Gastrocnemius medialis (tissue), 4 donors: ENCODE measurements around the gene HSPB8. TPM values are rescaled to one million over a fixed set of nuclear protein-coding genes. Genes with fewer than 3 reads are reported as not detected.

Experiments
- ATAC-seq, 2 donors: fragments of 150-250 bp; one replicate each; pipeline ENCODE4 v1.9.1; 2016
- DNase-seq, 2 donors: peaks; one replicate each; pipeline ENCODE4 v3.0.0-alpha.2; 2019
- H3K27ac ChIP-seq, 4 donors: fragments of 200-600 bp; sonication (generic); 1 replicate in 1 of 4; 2 replicates in 3 of 4; pipeline ENCODE4 v1.5.1; 2016 to 2018; ENCODE audit warnings: mild to moderate bottlenecking in 2 of 4, moderate library complexity in 1 of 4
- H3K27me3 ChIP-seq, 3 donors: fragments of 200-600 bp; sonication (generic) in 2 of 3; 1 replicate in 1 of 3; 2 replicates in 2 of 3; pipeline versions ENCODE4 v1.5.1 to v1.6.0; 2016 to 2019; ENCODE audit warnings: mild to moderate bottlenecking in 1 of 3, moderate library complexity in 1 of 3
- H3K36me3 ChIP-seq, 2 donors: fragments of 200-600 bp; sonication (generic) in 1 of 2; one replicate each; pipeline ENCODE4 v1.5.1; 2017 to 2018
- H3K4me1 ChIP-seq, 2 donors: fragments of 200-600 bp; sonication (generic) in 1 of 2; one replicate each; pipeline ENCODE4 v1.5.1; 2016 to 2017; ENCODE audit warnings: mild to moderate bottlenecking in 2 of 2
- H3K4me3 ChIP-seq, 4 donors: fragments of 200-600 bp; sonication (generic) in 3 of 4; 1 replicate in 1 of 4; 2 replicates in 3 of 4; pipeline ENCODE4 v1.5.1; 2016 to 2019; ENCODE audit warnings: mild to moderate bottlenecking in 2 of 4
- H3K9me3 ChIP-seq, 3 donors: fragments of 200-600 bp; sonication (generic) in 2 of 3; 1 replicate in 1 of 3; 2 replicates in 2 of 3; pipeline ENCODE4 v1.5.1; 2016 to 2019
- POLR2A ChIP-seq, 2 donors: fragments of 450-650 bp; IDR thresholded peaks; one replicate each; pipeline ENCODE4 v1.6.1; 2017; ENCODE audit warnings: antibody characterized with exemption in 2 of 2, mild to moderate bottlenecking in 2 of 2, moderate library complexity in 2 of 2
- in situ Hi-C, 4 donors: fragments of 200-750 bp; cut with MboI; loops; one replicate each; pipeline versions ENCODE4 v1.15.0 to v1.8.0; 2017; ENCODE audit warnings: low sequenced_read_pairs in 4 of 4
- intact Hi-C: fragments of 100-400 bp; cut with DNase I; formaldehyde crosslinking; loops from one replicate; pipeline ENCODE4 v1.15.1; 2023; ENCODE audit warnings: low total_unique reads
- total RNA-seq, 4 donors: library from RNA; depleted of rRNA; stranded (reverse); fragments of >200 nt; gene quantifications; one replicate each; pipeline versions ENCODE4 v1.1.0 to v1.2.3, GENCODE V29; 2016
- TF ChIP-seq, protein P1 (sequence below), 5 experiments: fragments of 450-650 bp in 3 of 5; fragments of 200-600 bp in 2 of 5; sonication (generic) in 2 of 5; IDR thresholded peaks in 4 of 5; conservative IDR thresholded peaks in 1 of 5; 1 replicate in 4 of 5; 2 replicates in 1 of 5; pipeline ENCODE4 v1.5.1; 2016 to 2019; ENCODE audit warnings: antibody characterized with exemption in 5 of 5, mild to moderate bottlenecking in 3 of 5, moderate library complexity in 3 of 5

The HSPB8 gene
- total RNA-seq, 4 donors from 2014 or later: 552 to 742 (median 604) TPM

DNA sequence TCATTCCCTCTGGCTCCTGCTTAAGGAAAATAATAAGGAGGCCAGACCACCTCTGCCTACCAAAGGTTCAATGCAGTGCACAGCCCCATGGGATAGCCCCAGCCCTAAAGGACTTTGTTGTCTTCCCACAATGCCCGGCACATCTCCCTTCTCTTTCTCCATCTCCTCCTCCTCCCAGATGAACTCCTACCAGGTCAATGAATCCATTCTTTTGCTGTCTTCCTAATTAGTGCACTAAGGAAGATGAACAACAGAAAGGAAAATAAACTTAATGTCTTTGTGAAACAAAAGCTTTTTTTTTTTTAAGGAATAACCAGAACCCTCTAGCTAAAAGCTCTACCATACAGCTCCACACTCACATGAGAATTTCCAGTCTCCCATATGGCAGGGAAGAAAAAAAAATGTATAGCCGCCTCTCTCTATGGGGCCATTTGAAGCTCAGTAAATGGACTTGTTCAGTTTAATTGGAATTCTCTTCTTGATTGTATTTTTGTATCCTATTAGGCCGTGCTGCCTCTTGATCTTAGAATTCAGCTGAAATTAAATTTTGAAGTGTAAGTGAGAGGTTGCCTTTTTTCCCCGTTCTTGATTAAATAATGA, 41.8 kb upstream of the HSPB8 start:
- H3K9me3 ChIP-seq: peaks cover 0 to 4% (median 0%) of the 10 kb centered on the region in 3 donors
- H3K36me3 ChIP-seq: no peaks in the 10 kb centered on the region
- H3K4me3 ChIP-seq: no peak overlapping the region
- H3K4me1 ChIP-seq: peaks cover 0 to 6% of the 10 kb centered on the region in 2 donors
- ATAC-seq (no peak), DNase-seq (no peak)
- in situ Hi-C loops (no loop called here), intact Hi-C loops (no loop called here)
- TF ChIP-seq, protein P1, sequence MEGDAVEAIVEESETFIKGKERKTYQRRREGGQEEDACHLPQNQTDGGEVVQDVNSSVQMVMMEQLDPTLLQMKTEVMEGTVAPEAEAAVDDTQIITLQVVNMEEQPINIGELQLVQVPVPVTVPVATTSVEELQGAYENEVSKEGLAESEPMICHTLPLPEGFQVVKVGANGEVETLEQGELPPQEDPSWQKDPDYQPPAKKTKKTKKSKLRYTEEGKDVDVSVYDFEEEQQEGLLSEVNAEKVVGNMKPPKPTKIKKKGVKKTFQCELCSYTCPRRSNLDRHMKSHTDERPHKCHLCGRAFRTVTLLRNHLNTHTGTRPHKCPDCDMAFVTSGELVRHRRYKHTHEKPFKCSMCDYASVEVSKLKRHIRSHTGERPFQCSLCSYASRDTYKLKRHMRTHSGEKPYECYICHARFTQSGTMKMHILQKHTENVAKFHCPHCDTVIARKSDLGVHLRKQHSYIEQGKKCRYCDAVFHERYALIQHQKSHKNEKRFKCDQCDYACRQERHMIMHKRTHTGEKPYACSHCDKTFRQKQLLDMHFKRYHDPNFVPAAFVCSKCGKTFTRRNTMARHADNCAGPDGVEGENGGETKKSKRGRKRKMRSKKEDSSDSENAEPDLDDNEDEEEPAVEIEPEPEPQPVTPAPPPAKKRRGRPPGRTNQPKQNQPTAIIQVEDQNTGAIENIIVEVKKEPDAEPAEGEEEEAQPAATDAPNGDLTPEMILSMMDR (IDR thresholded peaks at IDR 0.05 in 4 of 5, conservative IDR thresholded peaks at IDR 0.05 in 1 of 5): no peak
- TF ChIP-seq POLR2A (IDR thresholded peaks at IDR 0.05): no peak
- no peaks in the 10 kb centered on the region for H3K27me3 ChIP-seq
- H3K27ac ChIP-seq: no peak overlapping the region

DNA sequence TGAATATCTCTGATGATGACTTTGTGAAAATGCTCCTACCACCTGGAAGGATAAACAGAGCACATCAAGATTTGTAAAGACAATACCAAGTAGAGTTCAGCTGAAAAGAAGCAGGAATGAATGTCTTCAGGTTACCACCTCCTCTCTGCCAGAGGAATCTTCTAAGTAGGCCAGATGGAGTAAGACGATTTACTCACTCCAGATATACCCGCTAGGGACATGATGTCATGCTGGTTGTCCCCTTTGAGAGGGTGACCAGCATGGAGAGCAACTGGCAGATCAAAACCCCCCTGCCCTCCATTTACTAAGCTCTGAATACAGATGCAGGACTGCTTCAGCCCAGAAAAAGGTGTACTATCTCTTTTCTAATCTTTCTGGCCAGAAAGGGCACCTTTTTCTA, 39.3 kb upstream of the HSPB8 start:
- ATAC-seq (peak; percentile 86 to 89), DNase-seq (no peak)
- in situ Hi-C loops: no loop called here
- TF ChIP-seq, protein P1 (IDR thresholded peaks at IDR 0.05 in 4 of 5, conservative IDR thresholded peaks at IDR 0.05 in 1 of 5): no peak
- TF ChIP-seq POLR2A (IDR thresholded peaks at IDR 0.05): no peak
- Histone ChIP-seq H3K4me1 (peaks cover 0 to 6% of the 10 kb centered on the region in 2 donors), H3K27ac (peak overlapping the region in 1 of 4 donors; percentile 21), H3K36me3 (no peaks in the 10 kb centered on the region), H3K27me3 (no peaks in the 10 kb centered on the region), H3K4me3 (no peak overlapping the region), H3K9me3 (no peaks in the 10 kb centered on the region)
- intact Hi-C loops: no loop called here

GRCh38 chr12:119145367-119145766, 33.4 kb upstream of the HSPB8 start:
- Histone ChIP-seq H3K9me3 (no peaks in the 10 kb centered on the region), H3K36me3 (no peaks in the 10 kb centered on the region), H3K4me3 (no peak overlapping the region), H3K27me3 (no peaks in the 10 kb centered on the region), H3K4me1 (peaks cover 8 to 10% of the 10 kb centered on the region in 2 donors), H3K27ac (no peak overlapping the region)
- intact Hi-C loops: no loop called here
- TF ChIP-seq, protein P1 (IDR thresholded peaks at IDR 0.05 in 4 of 5, conservative IDR thresholded peaks at IDR 0.05 in 1 of 5): no peak
- no peak for TF ChIP-seq POLR2A (IDR thresholded peaks at IDR 0.05)
- ATAC-seq (no peak), DNase-seq (no peak)
- in situ Hi-C loops: no loop called here

DNA sequence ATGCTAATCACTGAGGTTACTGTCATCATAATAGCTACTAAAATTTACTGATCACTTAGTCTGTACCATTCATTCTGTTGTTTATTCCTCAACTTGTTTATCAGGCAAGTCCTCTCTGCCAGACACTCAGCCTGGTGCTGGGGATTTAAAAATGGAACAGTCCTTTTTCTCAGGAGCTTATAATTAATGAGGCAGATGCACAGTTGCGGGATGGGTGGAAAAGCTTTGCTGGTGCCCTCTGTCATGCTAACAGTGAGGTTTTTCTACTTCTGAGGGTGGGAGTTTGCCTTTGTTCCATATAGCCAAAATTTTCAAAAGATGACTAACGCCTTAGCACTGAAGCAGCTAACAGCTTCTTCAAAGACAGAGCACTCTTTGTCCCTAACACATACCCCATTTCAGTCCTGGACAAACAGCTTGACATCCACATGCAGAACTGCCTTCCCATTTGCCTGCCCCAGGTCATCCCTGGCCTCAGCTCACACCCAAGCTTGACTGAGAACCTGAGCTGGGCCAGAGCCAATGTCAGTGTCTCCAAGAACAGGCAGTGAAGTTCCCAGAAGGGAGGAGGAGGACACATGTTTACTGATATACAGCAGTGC, 30.8 kb upstream of the HSPB8 start:
- H3K27me3 ChIP-seq: no peaks in the 10 kb centered on the region
- intact Hi-C loops (no loop called here), in situ Hi-C loops (no loop called here)
- peak; percentile 59 to 93 for ATAC-seq
- no peaks in the 10 kb centered on the region for H3K9me3 ChIP-seq
- no peaks in the 10 kb centered on the region for H3K36me3 ChIP-seq
- TF ChIP-seq POLR2A (IDR thresholded peaks at IDR 0.05): no peak
- TF ChIP-seq, protein P1 (IDR thresholded peaks at IDR 0.05 in 4 of 5, conservative IDR thresholded peaks at IDR 0.05 in 1 of 5): no peak
- no peak overlapping the region for H3K4me3 ChIP-seq
- DNase-seq: peak; percentile 35 to 78
- peaks cover 9 to 10% of the 10 kb centered on the region in 2 donors for H3K4me1 ChIP-seq
- H3K27ac ChIP-seq: peak overlapping the region in 3 of 4 donors; percentile 34 to 76 (median 59)
